ENCODE data around the gene TMEM131L.
A peak's percentile ranks its signal among the peaks of the same experiment; 100 is the strongest.

Gene TMEM131L

DNA sequence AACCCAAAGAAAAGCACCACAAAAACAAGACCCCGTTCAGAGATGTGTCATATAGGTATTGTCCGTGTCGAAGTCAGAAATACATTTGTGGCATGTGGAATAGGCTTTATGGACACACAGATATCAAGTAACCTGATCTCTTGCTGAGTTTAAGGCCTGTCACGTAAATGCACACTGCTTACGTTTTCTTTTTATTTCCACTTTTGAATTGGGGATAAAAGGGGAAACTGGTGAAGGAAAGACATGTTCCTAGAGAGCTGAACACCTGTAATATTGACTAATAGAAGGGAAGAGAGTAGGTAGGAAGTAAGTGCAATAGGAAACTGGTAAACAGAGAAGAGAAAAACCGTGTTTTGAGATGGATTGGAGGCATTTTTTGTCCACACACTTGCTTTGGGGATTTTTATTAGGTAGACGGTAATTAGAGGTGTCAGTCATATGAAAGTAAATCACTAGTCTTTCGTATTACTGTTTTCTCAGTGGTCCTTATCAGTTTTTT, 24.9 kb downstream of the TMEM131L start:
- Histone ChIP-seq H3K4me1 (ENCODE audit: control insufficient read depth, low read length) (peaks cover 98% of the 10 kb centered on the region), H3K36me3 (ENCODE audit: control insufficient read depth, low read length) (peaks cover 95% of the 10 kb centered on the region), H3K4me3 (ENCODE audit: low read length) (peak overlapping the region; percentile 3; the same call in 1 of the 2 replicates), H4K20me1 (ENCODE audit: control insufficient read depth, insufficient read depth, low read depth, low read length) (peaks cover 76% of the 10 kb centered on the region), H3F3A (ENCODE audit: control insufficient read depth, insufficient read depth) (peaks cover 57% of the 10 kb centered on the region), H3K9me3 (ENCODE audit: control insufficient read depth, insufficient read depth, low read length) (no peaks in the 10 kb centered on the region), H3K79me2 (ENCODE audit: control insufficient read depth, low read length) (peaks cover 100% of the 10 kb centered on the region), H3K4me2 (ENCODE audit: low read length) (peak overlapping the region; percentile 81), H3K27me3 (ENCODE audit: control insufficient read depth, low read length) (no peaks in the 10 kb centered on the region), H3K9me2 (replicated peaks; ENCODE audit: control insufficient read depth, low read length) (no peaks in the 10 kb centered on the region), H3K27ac (ENCODE audit: low read depth, low read length) (peak overlapping the region; percentile 59; the same call in 1 of the 2 replicates)
- TF ChIP-seq, protein P1, sequence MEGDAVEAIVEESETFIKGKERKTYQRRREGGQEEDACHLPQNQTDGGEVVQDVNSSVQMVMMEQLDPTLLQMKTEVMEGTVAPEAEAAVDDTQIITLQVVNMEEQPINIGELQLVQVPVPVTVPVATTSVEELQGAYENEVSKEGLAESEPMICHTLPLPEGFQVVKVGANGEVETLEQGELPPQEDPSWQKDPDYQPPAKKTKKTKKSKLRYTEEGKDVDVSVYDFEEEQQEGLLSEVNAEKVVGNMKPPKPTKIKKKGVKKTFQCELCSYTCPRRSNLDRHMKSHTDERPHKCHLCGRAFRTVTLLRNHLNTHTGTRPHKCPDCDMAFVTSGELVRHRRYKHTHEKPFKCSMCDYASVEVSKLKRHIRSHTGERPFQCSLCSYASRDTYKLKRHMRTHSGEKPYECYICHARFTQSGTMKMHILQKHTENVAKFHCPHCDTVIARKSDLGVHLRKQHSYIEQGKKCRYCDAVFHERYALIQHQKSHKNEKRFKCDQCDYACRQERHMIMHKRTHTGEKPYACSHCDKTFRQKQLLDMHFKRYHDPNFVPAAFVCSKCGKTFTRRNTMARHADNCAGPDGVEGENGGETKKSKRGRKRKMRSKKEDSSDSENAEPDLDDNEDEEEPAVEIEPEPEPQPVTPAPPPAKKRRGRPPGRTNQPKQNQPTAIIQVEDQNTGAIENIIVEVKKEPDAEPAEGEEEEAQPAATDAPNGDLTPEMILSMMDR (IDR thresholded peaks at IDR 0.05; ENCODE audit: low read depth, low read length, poor library complexity, severe bottlenecking), result no peak
- no peak for TF ChIP-seq EZH2phosphoT487 (IDR thresholded peaks at IDR 0.05; ENCODE audit: borderline replicate concordance, low read length)

DNA sequence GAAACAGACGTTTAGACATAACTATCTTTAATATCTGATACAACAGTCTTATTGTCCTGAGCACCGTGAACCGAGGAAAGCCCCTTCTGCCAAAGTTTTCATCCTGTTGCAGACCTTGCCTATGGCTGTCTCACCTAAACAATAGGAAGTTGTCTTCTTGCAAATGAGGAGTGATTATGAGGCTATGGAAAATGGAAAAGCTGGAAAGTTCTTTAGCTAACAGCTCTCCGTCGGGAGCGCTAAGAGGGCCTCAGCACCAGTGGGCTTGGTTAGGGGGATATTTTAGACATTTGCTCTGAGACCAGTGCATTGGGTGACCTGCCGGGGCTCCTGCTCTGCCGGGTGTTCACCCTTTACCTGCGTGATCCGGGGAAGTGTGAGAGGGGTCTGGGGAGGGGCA, 28.4 kb downstream of the TMEM131L start:
- Histone ChIP-seq H3K4me3 (ENCODE audit: low read length) (peak overlapping the region; percentile 16), H3K27me3 (ENCODE audit: control insufficient read depth, low read length) (no peaks in the 10 kb centered on the region), H3K36me3 (ENCODE audit: control insufficient read depth, low read length) (peaks cover 95% of the 10 kb centered on the region), H3K79me2 (ENCODE audit: control insufficient read depth, low read length) (peaks cover 100% of the 10 kb centered on the region), H3K9me2 (replicated peaks; ENCODE audit: control insufficient read depth, low read length) (no peaks in the 10 kb centered on the region), H3K4me1 (ENCODE audit: control insufficient read depth, low read length) (peaks cover 98% of the 10 kb centered on the region), H4K20me1 (ENCODE audit: control insufficient read depth, insufficient read depth, low read depth, low read length) (peaks cover 58% of the 10 kb centered on the region), H3K27ac (ENCODE audit: low read depth, low read length) (peak overlapping the region; percentile 40; the same call in 1 of the 2 replicates), H3F3A (ENCODE audit: control insufficient read depth, insufficient read depth) (peaks cover 72% of the 10 kb centered on the region), H3K4me2 (ENCODE audit: low read length) (peak overlapping the region; percentile 65), H3K9me3 (ENCODE audit: control insufficient read depth, insufficient read depth, low read length) (no peaks in the 10 kb centered on the region)
- TF ChIP-seq, protein P1 (IDR thresholded peaks at IDR 0.05; ENCODE audit: low read depth, low read length, poor library complexity, severe bottlenecking), result no peak
- TF ChIP-seq EZH2phosphoT487 (IDR thresholded peaks at IDR 0.05; ENCODE audit: borderline replicate concordance, low read length), result no peak

DNA sequence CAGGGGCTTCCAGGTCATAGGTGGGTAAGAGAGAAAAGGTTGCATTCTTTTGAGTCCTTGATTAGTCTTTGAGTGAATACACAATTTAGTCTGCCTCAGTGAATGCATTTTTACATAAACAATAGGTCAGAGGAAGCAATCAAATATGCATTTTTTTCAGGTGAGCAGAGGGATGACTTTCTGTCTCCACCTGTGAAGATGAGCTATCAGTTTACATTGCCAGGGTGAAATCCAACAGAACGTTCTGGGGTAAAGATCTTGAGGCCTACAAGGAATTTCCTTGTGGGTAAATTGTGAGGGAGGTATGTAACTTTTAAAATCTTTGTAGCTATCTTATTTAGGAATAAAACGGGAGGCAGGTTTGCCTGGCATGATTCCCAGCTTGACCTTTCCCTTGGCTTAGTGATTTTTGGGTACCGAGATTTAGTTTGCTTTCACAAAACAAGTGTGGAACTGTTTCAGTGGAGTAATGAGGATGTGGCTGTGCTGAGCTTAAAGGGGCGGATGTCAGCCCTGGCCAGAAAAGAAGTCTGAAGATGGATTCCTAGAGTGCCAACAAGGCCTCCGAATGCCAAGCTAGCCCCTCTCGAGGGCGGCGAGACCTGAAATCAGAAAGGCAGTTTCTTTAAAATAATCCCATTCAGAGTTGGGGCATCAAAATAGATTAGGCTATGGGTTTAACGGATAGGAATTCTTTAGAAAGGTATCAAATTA, 29.5 kb downstream of the TMEM131L start:
- H3K4me1 ChIP-seq (ENCODE audit: control insufficient read depth, low read length), result peaks cover 95% of the 10 kb centered on the region
- no peaks in the 10 kb centered on the region for H3K9me3 ChIP-seq (ENCODE audit: control insufficient read depth, insufficient read depth, low read length)
- no peak for TF ChIP-seq EZH2phosphoT487 (IDR thresholded peaks at IDR 0.05; ENCODE audit: borderline replicate concordance, low read length)
- TF ChIP-seq, protein P1 (IDR thresholded peaks at IDR 0.05; ENCODE audit: low read depth, low read length, poor library complexity, severe bottlenecking), result no peak
- no peaks in the 10 kb centered on the region for H3K9me2 ChIP-seq (replicated peaks; ENCODE audit: control insufficient read depth, low read length)
- peaks cover 58% of the 10 kb centered on the region for H4K20me1 ChIP-seq (ENCODE audit: control insufficient read depth, insufficient read depth, low read depth, low read length)
- peak overlapping the region; percentile 37 for H3K4me3 ChIP-seq (ENCODE audit: low read length)
- peaks cover 66% of the 10 kb centered on the region for H3F3A ChIP-seq (ENCODE audit: control insufficient read depth, insufficient read depth)
- peaks cover 100% of the 10 kb centered on the region for H3K79me2 ChIP-seq (ENCODE audit: control insufficient read depth, low read length)
- no peaks in the 10 kb centered on the region for H3K27me3 ChIP-seq (ENCODE audit: control insufficient read depth, low read length)
- H3K4me2 ChIP-seq (ENCODE audit: low read length), result peak overlapping the region; percentile 65
- 0 out of 2 replicates have a peak overlapping the region, but pooled peaks have one; percentile 40 for H3K27ac ChIP-seq (ENCODE audit: low read depth, low read length)
- peaks cover 95% of the 10 kb centered on the region for H3K36me3 ChIP-seq (ENCODE audit: control insufficient read depth, low read length)
